GM12878 (cell line): ENCODE data around the gene ENAH. TPM values are rescaled to one million over a fixed set of nuclear protein-coding genes. Genes with fewer than 3 reads are reported as not detected.

Experiments used
- ATAC-seq: fragments of 200-7000 bp; cut with Tn5 transposase; 3 replicates; pipeline ENCODE4 v1.9.1; 2020; ENCODE audit warnings: mild to moderate bottlenecking, moderate library complexity
- BruUV-seq: library from RNA; stranded (reverse); fragments of 400-500 nt; replicated peaks from 2 replicates; lab custom pipeline; 2021; lab: Mats Ljungman, UMichigan
- CTCF ChIA-PET: fragments of 300-600 bp; sonication (Branson Sonifier 250); formaldehyde crosslinking; extraction: SDS; loops from one replicate; lab custom pipeline; 2021; ENCODE audit warnings: inconsistent platforms; lab: Yijun Ruan, JAX
- POLR2A ChIA-PET: fragments of 350-600 bp; formaldehyde crosslinking; extraction: SDS; loops from one replicate; lab custom pipeline; 2021; ENCODE audit warnings: inconsistent platforms; lab: Charles Lee
- RAD21 ChIA-PET: fragments of 300-600 bp; sonication (Branson Sonifier 250); formaldehyde crosslinking; loops from one replicate; lab custom pipeline; 2023; ENCODE audit warnings: antibody characterized with exemption; ENCODE audit not compliant: unreplicated experiment; lab: Charles Lee
- SMC1A ChIA-PET: fragments of 300-600 bp; sonication (Branson Sonifier 250); formaldehyde crosslinking; loops from one replicate; lab custom pipeline; 2023; ENCODE audit not compliant: unreplicated experiment, uncharacterized antibody; lab: Charles Lee
- DNase-seq: peaks from one replicate; pipeline ENCODE4 v3.0.0-alpha.2; 2011; ENCODE audit warnings: low read depth, low spot score
- FAIRE-seq: peaks from 3 replicates; lab custom pipeline; 2011; peaks lifted over from hg19 to GRCh38; lab: Jason Lieb, UNC
- H2AFZ ChIP-seq: 2 replicates; pipeline ENCODE4 v1.6.0; 2011; ENCODE audit warnings: low read depth, low read length, control low read depth; ENCODE audit not compliant: control insufficient read depth
- H3K27ac ChIP-seq: 2 replicates; pipeline ENCODE4 v1.5.1; 2011; ENCODE audit warnings: control low read depth; ENCODE audit not compliant: control insufficient read depth, insufficient read depth
- H3K27me3 ChIP-seq, 2 experiments: replicated peaks in 1 of 2; 2 replicates each; pipeline versions ENCODE4 v1.6.0 to v1.6.1; 2011; ENCODE audit warnings: low read length in 1 of 2; ENCODE audit not compliant: control insufficient read depth in 2 of 2, insufficient read depth in 2 of 2
- H3K36me3 ChIP-seq, 2 experiments: 2 replicates each; pipeline ENCODE4 v1.5.1; 2011; ENCODE audit warnings: low read length in 1 of 2; ENCODE audit not compliant: control insufficient read depth in 2 of 2, insufficient read depth in 2 of 2
- H3K4me1 ChIP-seq: 2 replicates; pipeline ENCODE4 v1.6.1; 2011; ENCODE audit warnings: mild to moderate bottlenecking, low read length, moderate library complexity, mixed read lengths; ENCODE audit not compliant: control insufficient read depth, insufficient read depth
- H3K4me2 ChIP-seq: 2 replicates; pipeline ENCODE4 v1.6.0; 2011; ENCODE audit warnings: control low read depth; ENCODE audit not compliant: control insufficient read depth, insufficient read depth
- H3K4me3 ChIP-seq: fragments of 200-600 bp; sonication (generic); 2 replicates; pipeline ENCODE4 v1.5.1; 2016
- H3K79me2 ChIP-seq: 2 replicates; pipeline ENCODE4 v1.6.0; 2011; ENCODE audit warnings: low read length; ENCODE audit not compliant: control insufficient read depth, insufficient read depth
- H3K9ac ChIP-seq: 2 replicates; pipeline ENCODE4 v1.8.0; 2011; ENCODE audit warnings: low read length, control low read depth, mixed read lengths; ENCODE audit not compliant: control insufficient read depth, insufficient read depth
- H3K9me3 ChIP-seq: replicated peaks from 3 replicates; pipeline ENCODE4 v1.5.1; 2011; ENCODE audit warnings: mild to moderate bottlenecking, low read length; ENCODE audit not compliant: control insufficient read depth, insufficient read depth
- H4K20me1 ChIP-seq: 2 replicates; pipeline ENCODE4 v1.6.0; 2011; ENCODE audit not compliant: control insufficient read depth, insufficient read depth
- GATAD2B ChIP-seq: fragments of 450-650 bp; conservative IDR thresholded peaks from 2 replicates; pipeline ENCODE4 v1.6.1; 2017; ENCODE audit warnings: low read depth, mild to moderate bottlenecking, moderate library complexity
- POLR2A ChIP-seq: IDR thresholded peaks from 2 replicates; pipeline ENCODE4 v1.6.1; 2011; ENCODE audit warnings: low read depth, mild to moderate bottlenecking, low read length
- SMAD1 ChIP-seq: fragments of 450-650 bp; IDR thresholded peaks from 2 replicates; pipeline ENCODE4 v1.6.1; 2018; ENCODE audit warnings: mild to moderate bottlenecking, low read depth; ENCODE audit not compliant: partially characterized antibody
- SP1 ChIP-seq: IDR thresholded peaks from one replicate; pipeline ENCODE4 v1.6.1; 2011; ENCODE audit warnings: low read depth, low read length
- SPI1 ChIP-seq: IDR thresholded peaks from 2 replicates; pipeline ENCODE4 v1.6.1; 2011; ENCODE audit warnings: low read depth, mild to moderate bottlenecking, low read length, moderate library complexity, borderline replicate concordance; ENCODE audit not compliant: insufficient read depth
- WGBS: methylation state at CpG from one replicate; pipeline ENCODE4 v1.1.6; 2016; ENCODE audit warnings: low lambda C conversion rate; ENCODE audit not compliant: insufficient replicate concordance, insufficient coverage; ENCODE audit errors: missing lambda C conversion rate; 5-methylcytosine and 5-hydroxymethylcytosine counted together
- in situ Hi-C: fragments of 300-500 bp; cut with MboI; formaldehyde crosslinking; loops from 9 replicates; pipeline ENCODE4 v1.14.3; 2018; ENCODE audit warnings: mixed read lengths
- intact Hi-C: fragments of 100-400 bp; cut with micrococcal nuclease; formaldehyde crosslinking; loops from one replicate; pipeline ENCODE4 v1.14.2; 2022; ENCODE audit not compliant: unreplicated experiment
- polyA plus RNA-seq, 11 experiments: library from polyadenylated mRNA; depleted of rRNA in 4 of 11; unstranded in 6 of 11; stranded (reverse) in 5 of 11; fragments of >200 nt; fragmentation: Nextera tagmentation in 4 of 11; fragmentation: Illumina TruSeq in 1 of 11; extraction: Ambion mirVana in 4 of 11; extraction: Trizol in 1 of 11; gene quantifications; 1 replicate in 1 of 11; 2 replicates in 10 of 11; pipeline versions ENCODE4 v1.2.1 to v1.2.3, GENCODE V29; 2011 to 2016; ENCODE audit warnings: inconsistent platforms in 2 of 11, missing spikeins in 2 of 11, low read depth in 1 of 11
- total RNA-seq, 4 experiments: library from RNA; depleted of rRNA in 3 of 4; stranded (reverse); fragments of >200 nt in 3 of 4; fragmentation: Illumina TruSeq in 1 of 4; extraction: Trizol in 1 of 4; gene quantifications; 2 replicates each; pipeline versions ENCODE4 v1.2.1 to v1.2.3, GENCODE V29; 2013 to 2021
- TF ChIP-seq, protein P1 (sequence below): fragments of 450-650 bp; IDR thresholded peaks from 2 replicates; pipeline ENCODE4 v1.6.1; 2016; ENCODE audit warnings: mild to moderate bottlenecking, moderate library complexity, borderline replicate concordance
- TF ChIP-seq, protein P2 (sequence below): fragments of 450-650 bp; formaldehyde crosslinking; IDR thresholded peaks from 2 replicates; pipeline ENCODE4 v1.5.0; 2022; ENCODE audit warnings: mild to moderate bottlenecking, missing genetic modification characterization
- TF ChIP-seq, protein P3 (sequence below), 3 experiments: IDR thresholded peaks in 2 of 3; conservative IDR thresholded peaks in 1 of 3; 2 replicates each; pipeline ENCODE4 v1.5.1; 2011; ENCODE audit warnings: low read depth in 3 of 3, low read length in 3 of 3, mild to moderate bottlenecking in 3 of 3, control low read depth in 2 of 3, moderate library complexity in 2 of 3, inconsistent platforms in 1 of 3, mixed read lengths in 1 of 3; ENCODE audit not compliant: control insufficient read depth in 2 of 3, insufficient read depth in 1 of 3; ENCODE audit errors: extremely low read depth in 1 of 3
- TF ChIP-seq, protein P4 (sequence below): IDR thresholded peaks from 2 replicates; pipeline ENCODE4 v1.6.1; 2012; ENCODE audit warnings: mild to moderate bottlenecking, low read depth, low read length

Gene ENAH
- total and polyA plus RNA-seq, 10 of the 15 experiments (the other 5 are each of a cell fraction or from before 2014, with no cell fraction given) = under 0.01 to 0.62 (median 0.06) TPM; not detected in 5

DNA sequence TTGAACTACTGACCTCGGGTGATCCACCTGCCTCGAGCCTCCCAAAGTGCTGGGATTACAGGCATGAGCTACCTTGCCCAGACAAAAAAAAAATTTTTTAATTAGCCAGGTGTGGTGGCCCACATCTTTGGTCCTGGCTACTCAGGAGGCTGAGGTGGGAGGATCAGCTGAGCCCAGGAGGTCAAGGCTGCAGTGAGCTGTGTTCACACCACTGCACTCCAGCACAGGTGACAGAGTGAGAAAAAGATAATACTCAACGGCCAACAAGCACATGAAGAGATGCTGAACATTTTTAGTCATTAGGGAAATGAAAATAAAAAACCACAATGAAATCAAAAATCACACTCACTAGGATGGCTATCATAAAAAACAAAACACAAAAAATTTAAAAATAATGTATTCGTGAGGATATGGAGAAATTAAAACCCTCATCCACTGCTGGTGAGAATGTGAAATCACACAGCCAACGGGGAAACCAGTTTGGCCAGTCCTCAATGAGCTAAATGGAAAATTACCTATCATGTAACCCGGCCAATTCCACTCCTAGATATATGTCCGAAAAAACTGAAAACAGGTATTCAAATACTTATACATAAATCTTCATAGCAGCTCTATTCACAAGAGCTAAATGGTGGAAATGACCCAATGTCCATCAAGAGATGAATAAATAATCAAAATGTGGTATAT, 41.2 kb downstream of the ENAH start:
- Histone ChIP-seq H3K79me2 (no peaks in the 10 kb centered on the region), H3K4me1 (no peaks in the 10 kb centered on the region), H3K9me3 (no peaks in the 10 kb centered on the region), H3K4me2 (no peak overlapping the region), H3K4me3 (no peak overlapping the region), H3K9ac (no peak overlapping the region), H3K27ac (no peak overlapping the region), H3K36me3 (no peaks in the 10 kb centered on the region), H4K20me1 (no peaks in the 10 kb centered on the region), H3K27me3 (no peaks in the 10 kb centered on the region), H2AFZ (no peak overlapping the region)
- in situ Hi-C loops = no loop called here
- 10% methylated on average over 7 of the region's 7 CpGs for WGBS
- ChIA-PET CTCF (no interaction called here), POLR2A (interaction anchor here (0.7 kb wide), 1 partner anchor 114 kb away, joined by 3 read pairs; no protein-coding TSS in a partner anchor), RAD21 (no interaction called here), SMC1A (interaction anchor here (0.9 kb wide), 1 partner anchor 8 kb away, joined by 3 read pairs; no protein-coding TSS in a partner anchor)
- ATAC-seq = no peak
- no peak for DNase-seq
- FAIRE-seq = no peak
- intact Hi-C loops = no loop called here
- BruUV-seq = no TSS peak
- TF ChIP-seq, protein P1, sequence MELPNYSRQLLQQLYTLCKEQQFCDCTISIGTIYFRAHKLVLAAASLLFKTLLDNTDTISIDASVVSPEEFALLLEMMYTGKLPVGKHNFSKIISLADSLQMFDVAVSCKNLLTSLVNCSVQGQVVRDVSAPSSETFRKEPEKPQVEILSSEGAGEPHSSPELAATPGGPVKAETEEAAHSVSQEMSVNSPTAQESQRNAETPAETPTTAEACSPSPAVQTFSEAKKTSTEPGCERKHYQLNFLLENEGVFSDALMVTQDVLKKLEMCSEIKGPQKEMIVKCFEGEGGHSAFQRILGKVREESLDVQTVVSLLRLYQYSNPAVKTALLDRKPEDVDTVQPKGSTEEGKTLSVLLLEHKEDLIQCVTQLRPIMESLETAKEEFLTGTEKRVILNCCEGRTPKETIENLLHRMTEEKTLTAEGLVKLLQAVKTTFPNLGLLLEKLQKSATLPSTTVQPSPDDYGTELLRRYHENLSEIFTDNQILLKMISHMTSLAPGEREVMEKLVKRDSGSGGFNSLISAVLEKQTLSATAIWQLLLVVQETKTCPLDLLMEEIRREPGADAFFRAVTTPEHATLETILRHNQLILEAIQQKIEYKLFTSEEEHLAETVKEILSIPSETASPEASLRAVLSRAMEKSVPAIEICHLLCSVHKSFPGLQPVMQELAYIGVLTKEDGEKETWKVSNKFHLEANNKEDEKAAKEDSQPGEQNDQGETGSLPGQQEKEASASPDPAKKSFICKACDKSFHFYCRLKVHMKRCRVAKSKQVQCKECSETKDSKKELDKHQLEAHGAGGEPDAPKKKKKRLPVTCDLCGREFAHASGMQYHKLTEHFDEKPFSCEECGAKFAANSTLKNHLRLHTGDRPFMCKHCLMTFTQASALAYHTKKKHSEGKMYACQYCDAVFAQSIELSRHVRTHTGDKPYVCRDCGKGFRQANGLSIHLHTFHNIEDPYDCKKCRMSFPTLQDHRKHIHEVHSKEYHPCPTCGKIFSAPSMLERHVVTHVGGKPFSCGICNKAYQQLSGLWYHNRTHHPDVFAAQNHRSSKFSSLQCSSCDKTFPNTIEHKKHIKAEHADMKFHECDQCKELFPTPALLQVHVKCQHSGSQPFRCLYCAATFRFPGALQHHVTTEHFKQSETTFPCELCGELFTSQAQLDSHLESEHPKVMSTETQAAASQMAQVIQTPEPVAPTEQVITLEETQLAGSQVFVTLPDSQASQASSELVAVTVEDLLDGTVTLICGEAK = no peak
- no peak for TF ChIP-seq SP1
- TF ChIP-seq SPI1 = no peak
- TF ChIP-seq SMAD1 = no peak
- TF ChIP-seq, protein P2, sequence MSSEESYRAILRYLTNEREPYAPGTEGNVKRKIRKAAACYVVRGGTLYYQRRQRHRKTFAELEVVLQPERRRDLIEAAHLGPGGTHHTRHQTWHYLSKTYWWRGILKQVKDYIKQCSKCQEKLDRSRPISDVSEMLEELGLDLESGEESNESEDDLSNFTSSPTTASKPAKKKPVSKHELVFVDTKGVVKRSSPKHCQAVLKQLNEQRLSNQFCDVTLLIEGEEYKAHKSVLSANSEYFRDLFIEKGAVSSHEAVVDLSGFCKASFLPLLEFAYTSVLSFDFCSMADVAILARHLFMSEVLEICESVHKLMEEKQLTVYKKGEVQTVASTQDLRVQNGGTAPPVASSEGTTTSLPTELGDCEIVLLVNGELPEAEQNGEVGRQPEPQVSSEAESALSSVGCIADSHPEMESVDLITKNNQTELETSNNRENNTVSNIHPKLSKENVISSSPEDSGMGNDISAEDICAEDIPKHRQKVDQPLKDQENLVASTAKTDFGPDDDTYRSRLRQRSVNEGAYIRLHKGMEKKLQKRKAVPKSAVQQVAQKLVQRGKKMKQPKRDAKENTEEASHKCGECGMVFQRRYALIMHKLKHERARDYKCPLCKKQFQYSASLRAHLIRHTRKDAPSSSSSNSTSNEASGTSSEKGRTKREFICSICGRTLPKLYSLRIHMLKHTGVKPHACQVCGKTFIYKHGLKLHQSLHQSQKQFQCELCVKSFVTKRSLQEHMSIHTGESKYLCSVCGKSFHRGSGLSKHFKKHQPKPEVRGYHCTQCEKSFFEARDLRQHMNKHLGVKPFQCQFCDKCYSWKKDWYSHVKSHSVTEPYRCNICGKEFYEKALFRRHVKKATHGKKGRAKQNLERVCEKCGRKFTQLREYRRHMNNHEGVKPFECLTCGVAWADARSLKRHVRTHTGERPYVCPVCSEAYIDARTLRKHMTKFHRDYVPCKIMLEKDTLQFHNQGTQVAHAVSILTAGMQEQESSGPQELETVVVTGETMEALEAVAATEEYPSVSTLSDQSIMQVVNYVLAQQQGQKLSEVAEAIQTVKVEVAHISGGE (CRISPR knock-in tag) = no peak
- TF ChIP-seq, protein P3, sequence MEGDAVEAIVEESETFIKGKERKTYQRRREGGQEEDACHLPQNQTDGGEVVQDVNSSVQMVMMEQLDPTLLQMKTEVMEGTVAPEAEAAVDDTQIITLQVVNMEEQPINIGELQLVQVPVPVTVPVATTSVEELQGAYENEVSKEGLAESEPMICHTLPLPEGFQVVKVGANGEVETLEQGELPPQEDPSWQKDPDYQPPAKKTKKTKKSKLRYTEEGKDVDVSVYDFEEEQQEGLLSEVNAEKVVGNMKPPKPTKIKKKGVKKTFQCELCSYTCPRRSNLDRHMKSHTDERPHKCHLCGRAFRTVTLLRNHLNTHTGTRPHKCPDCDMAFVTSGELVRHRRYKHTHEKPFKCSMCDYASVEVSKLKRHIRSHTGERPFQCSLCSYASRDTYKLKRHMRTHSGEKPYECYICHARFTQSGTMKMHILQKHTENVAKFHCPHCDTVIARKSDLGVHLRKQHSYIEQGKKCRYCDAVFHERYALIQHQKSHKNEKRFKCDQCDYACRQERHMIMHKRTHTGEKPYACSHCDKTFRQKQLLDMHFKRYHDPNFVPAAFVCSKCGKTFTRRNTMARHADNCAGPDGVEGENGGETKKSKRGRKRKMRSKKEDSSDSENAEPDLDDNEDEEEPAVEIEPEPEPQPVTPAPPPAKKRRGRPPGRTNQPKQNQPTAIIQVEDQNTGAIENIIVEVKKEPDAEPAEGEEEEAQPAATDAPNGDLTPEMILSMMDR (IDR thresholded peaks at IDR 0.05 in 2 of 3, conservative IDR thresholded peaks at IDR 0.05 in 1 of 3; ENCODE audit: control insufficient read depth in 2 of 3, extremely low read depth in 1 of 3, insufficient read depth in 1 of 3, low read depth in 3 of 3, low read length in 3 of 3) = no peak
- TF ChIP-seq POLR2A = no peak
- TF ChIP-seq, protein P4, sequence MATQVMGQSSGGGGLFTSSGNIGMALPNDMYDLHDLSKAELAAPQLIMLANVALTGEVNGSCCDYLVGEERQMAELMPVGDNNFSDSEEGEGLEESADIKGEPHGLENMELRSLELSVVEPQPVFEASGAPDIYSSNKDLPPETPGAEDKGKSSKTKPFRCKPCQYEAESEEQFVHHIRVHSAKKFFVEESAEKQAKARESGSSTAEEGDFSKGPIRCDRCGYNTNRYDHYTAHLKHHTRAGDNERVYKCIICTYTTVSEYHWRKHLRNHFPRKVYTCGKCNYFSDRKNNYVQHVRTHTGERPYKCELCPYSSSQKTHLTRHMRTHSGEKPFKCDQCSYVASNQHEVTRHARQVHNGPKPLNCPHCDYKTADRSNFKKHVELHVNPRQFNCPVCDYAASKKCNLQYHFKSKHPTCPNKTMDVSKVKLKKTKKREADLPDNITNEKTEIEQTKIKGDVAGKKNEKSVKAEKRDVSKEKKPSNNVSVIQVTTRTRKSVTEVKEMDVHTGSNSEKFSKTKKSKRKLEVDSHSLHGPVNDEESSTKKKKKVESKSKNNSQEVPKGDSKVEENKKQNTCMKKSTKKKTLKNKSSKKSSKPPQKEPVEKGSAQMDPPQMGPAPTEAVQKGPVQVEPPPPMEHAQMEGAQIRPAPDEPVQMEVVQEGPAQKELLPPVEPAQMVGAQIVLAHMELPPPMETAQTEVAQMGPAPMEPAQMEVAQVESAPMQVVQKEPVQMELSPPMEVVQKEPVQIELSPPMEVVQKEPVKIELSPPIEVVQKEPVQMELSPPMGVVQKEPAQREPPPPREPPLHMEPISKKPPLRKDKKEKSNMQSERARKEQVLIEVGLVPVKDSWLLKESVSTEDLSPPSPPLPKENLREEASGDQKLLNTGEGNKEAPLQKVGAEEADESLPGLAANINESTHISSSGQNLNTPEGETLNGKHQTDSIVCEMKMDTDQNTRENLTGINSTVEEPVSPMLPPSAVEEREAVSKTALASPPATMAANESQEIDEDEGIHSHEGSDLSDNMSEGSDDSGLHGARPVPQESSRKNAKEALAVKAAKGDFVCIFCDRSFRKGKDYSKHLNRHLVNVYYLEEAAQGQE = no peak
- TF ChIP-seq GATAD2B = no peak
